ENCODE results near the gene PVALEF.

Gene PVALEF

GRCh38 chr17:81129289-81129688 lies 36.0 kb upstream of the PVALEF start:
- peak in 1 of 2 donors; percentile 68 for DNase-seq

GRCh38 chr17:81129711-81130367 lies 35.5 kb upstream of the PVALEF start:
- no peak for DNase-seq

- DNase-seq = peak; percentile 69 to 77
These were observed 34.6 kb upstream of the PVALEF start for GRCh38 chr17:81130385-81131361.

GRCh38 chr17:81131486-81132196 lies 33.7 kb upstream of the PVALEF start:
- DNase-seq = no peak

GRCh38 chr17:81132197-81132540 lies 33.1 kb upstream of the PVALEF start:
- DNase-seq = no peak

GRCh38 chr17:81132770-81133723 lies 32.3 kb upstream of the PVALEF start:
- DNase-seq = peak in 1 of 2 donors; percentile 43

- no peak for DNase-seq
These were observed 31.1 kb upstream of the PVALEF start for GRCh38 chr17:81134064-81134781.

- peak; percentile 39 to 46 for DNase-seq
These were observed 29.6 kb upstream of the PVALEF start for GRCh38 chr17:81135505-81136278.

GRCh38 chr17:81136366-81136765 lies 28.9 kb upstream of the PVALEF start:
- DNase-seq = no peak

- no peak for DNase-seq
These were observed 28.1 kb upstream of the PVALEF start for GRCh38 chr17:81137248-81137647.

GRCh38 chr17:81138083-81138482 lies 27.2 kb upstream of the PVALEF start:
- no peak for DNase-seq

GRCh38 chr17:81138500-81138899 lies 26.8 kb upstream of the PVALEF start:
- no peak for DNase-seq

- no peak for DNase-seq
These were observed 25.9 kb upstream of the PVALEF start for GRCh38 chr17:81139428-81139827.

- DNase-seq = no peak
These were observed 25.3 kb upstream of the PVALEF start for GRCh38 chr17:81140018-81140417.

GRCh38 chr17:81140695-81141094 lies 24.6 kb upstream of the PVALEF start:
- DNase-seq = no peak

- peak; percentile 46 to 75 for DNase-seq
These were observed 22.8 kb upstream of the PVALEF start for GRCh38 chr17:81142301-81143199.

- DNase-seq = no peak
These were observed 22.1 kb upstream of the PVALEF start for GRCh38 chr17:81143200-81143527.

- no peak for DNase-seq
These were observed 21.4 kb upstream of the PVALEF start for GRCh38 chr17:81143717-81144422.

- no peak for DNase-seq
These were observed 20.9 kb upstream of the PVALEF start for GRCh38 chr17:81144423-81144781.
